ENCODE data around the gene ACOT4.
"Not testable (repeated sequence)": the region's sequence is repeated elsewhere in the genome, so short reads cannot be mapped to it uniquely, and the experiment has no call there.

Gene ACOT4, protein sequence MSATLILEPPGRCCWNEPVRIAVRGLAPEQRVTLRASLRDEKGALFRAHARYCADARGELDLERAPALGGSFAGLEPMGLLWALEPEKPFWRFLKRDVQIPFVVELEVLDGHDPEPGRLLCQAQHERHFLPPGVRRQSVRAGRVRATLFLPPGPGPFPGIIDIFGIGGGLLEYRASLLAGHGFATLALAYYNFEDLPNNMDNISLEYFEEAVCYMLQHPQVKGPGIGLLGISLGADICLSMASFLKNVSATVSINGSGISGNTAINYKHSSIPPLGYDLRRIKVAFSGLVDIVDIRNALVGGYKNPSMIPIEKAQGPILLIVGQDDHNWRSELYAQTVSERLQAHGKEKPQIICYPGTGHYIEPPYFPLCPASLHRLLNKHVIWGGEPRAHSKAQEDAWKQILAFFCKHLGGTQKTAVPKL

DNA sequence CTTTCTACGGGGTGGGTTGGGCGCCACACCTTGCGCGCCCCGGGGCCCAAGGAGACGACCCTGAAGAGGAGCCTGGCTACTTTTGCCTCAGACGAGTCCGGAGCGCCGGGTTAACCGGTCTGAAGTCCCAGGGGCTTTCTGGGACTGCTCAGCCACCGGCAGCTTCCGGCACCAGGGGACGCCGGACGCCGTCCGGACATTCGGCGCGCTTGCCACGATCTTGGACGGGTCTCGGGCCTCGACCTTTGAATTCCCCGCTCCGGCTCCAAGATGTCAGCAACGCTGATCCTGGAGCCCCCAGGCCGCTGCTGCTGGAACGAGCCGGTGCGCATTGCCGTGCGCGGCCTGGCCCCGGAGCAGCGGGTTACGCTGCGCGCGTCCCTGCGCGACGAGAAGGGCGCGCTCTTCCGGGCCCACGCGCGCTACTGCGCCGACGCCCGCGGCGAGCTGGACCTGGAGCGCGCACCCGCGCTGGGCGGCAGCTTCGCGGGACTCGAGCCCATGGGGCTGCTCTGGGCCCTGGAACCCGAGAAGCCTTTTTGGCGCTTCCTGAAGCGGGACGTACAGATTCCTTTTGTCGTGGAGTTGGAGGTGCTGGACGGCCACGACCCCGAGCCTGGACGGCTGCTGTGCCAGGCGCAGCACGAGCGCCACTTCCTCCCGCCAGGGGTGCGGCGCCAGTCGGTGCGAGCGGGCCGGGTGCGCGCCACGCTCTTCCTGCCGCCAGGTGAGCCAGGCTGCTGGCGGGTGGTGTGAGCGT lies at the start of gene ACOT4:
ACOT4 (plus strand) TSS at position 184 of the 760 bp plus-strand sequence; CDS start at position 271, 87 bp downstream.
- no peak within 1 kb of the TSS for H3K27ac Mint-ChIP-seq
- H3K27me3 Mint-ChIP-seq (ENCODE audit: low read depth) = peaks cover 22% of the 10 kb centered on the region
- H3K9me3 Mint-ChIP-seq = no peaks in the 10 kb centered on the region
- H3K4me1 Mint-ChIP-seq (ENCODE audit: low read depth) = peaks cover 10% of the 10 kb centered on the region
- no peaks in the 10 kb centered on the region for H3K36me3 Mint-ChIP-seq (ENCODE audit: low read depth)
- peak within 1 kb of the TSS; percentile 65 for H3K4me3 Mint-ChIP-seq

DNA sequence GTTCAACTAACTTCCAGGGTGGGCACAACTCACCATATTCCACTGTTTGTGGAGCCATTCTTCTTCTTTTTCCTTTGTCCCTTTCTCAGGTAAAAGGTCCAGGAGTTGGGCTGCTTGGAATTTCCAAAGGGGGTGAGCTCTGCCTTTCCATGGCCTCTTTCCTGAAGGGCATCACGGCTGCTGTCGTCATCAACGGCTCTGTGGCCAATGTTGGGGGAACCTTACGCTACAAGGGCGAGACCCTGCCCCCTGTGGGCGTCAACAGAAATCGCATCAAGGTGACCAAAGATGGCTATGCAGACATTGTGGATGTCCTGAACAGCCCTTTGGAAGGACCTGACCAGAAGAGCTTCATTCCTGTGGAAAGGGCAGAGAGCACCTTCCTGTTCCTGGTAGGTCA lies 48.7 kb upstream of the ACOT4 start:
- not testable (repeated sequence) for H3K4me1 Mint-ChIP-seq (ENCODE audit: low read depth); H3K27ac Mint-ChIP-seq; H3K27me3 Mint-ChIP-seq (ENCODE audit: low read depth); H3K9me3 Mint-ChIP-seq; H3K4me3 Mint-ChIP-seq; H3K36me3 Mint-ChIP-seq (ENCODE audit: low read depth)

DNA sequence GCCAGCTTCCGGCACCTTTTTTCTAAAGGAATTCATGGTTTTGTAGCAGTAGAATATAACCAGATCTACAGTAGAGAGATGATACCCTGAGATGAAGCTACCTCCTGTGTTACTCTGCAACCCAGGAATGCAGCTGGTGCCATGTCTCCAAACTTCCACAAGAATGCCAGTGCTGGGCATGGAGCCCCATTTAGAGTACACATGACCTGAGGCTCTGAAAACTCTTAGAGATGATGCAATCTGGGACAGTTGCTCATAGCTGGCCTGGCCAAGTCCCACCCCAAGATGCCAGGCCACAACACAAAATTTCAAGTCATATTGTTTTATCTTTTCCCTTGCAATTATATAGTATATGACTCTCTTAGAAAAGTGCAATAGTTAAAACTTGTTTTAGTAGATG lies 46.3 kb upstream of the ACOT4 start:
- not testable (repeated sequence) for H3K27ac Mint-ChIP-seq; H3K4me3 Mint-ChIP-seq; H3K9me3 Mint-ChIP-seq; H3K36me3 Mint-ChIP-seq (ENCODE audit: low read depth); H3K27me3 Mint-ChIP-seq (ENCODE audit: low read depth); H3K4me1 Mint-ChIP-seq (ENCODE audit: low read depth)

DNA sequence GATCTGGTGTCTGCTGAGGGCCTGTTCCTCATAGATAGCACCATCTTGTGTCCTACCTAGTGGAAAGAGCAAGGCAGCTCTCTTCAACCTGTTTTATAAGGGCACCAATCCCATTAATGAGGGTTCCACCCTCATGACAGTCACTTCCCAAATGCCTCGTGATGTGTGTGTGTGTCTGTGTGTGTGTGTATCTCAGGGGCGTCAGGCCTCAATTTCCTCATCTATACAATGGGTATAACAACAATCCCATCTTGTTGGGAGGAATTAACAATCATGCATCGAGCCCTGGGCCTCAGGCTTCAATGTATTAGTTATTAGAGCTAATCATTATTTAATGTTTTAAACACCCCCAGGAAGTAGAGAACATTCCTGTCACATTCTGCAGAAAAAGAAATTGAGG lies 42.6 kb upstream of the ACOT4 start:
- H3K27me3 Mint-ChIP-seq (ENCODE audit: low read depth); H3K27ac Mint-ChIP-seq; H3K9me3 Mint-ChIP-seq; H3K4me3 Mint-ChIP-seq; H3K4me1 Mint-ChIP-seq (ENCODE audit: low read depth); H3K36me3 Mint-ChIP-seq (ENCODE audit: low read depth): not testable (repeated sequence)

DNA sequence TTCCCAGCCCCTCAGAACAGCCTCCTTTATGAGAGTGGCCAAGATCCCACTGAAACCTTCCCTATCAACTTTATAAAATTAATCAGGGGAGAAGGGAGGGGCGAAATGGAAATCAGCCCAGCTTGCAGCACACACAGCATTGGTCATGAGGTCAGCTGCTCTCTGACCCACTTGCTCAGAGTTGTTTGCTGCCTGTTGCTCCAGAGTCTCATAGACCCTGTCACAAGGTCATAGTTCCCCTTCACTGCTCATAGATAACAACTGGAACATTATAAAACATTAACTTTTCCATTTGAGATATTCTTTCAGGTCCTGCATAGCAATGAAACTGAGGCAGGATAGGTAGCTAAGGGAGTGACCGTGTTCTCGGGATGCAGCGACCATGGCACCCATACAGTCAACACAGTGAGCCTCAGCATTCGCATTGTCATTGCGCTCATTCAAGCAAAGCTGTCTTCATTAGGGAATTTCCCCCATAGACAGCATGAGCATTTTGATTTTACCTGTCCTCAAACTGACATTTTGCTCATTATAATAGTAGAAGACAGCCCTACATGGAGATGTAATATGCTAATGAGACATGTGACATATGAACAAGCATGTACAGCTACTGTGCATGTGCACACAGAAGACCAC lies 41.7 kb upstream of the ACOT4 start:
- not testable (repeated sequence) for H3K27ac Mint-ChIP-seq; H3K9me3 Mint-ChIP-seq; H3K4me3 Mint-ChIP-seq; H3K4me1 Mint-ChIP-seq (ENCODE audit: low read depth); H3K27me3 Mint-ChIP-seq (ENCODE audit: low read depth); H3K36me3 Mint-ChIP-seq (ENCODE audit: low read depth)

DNA sequence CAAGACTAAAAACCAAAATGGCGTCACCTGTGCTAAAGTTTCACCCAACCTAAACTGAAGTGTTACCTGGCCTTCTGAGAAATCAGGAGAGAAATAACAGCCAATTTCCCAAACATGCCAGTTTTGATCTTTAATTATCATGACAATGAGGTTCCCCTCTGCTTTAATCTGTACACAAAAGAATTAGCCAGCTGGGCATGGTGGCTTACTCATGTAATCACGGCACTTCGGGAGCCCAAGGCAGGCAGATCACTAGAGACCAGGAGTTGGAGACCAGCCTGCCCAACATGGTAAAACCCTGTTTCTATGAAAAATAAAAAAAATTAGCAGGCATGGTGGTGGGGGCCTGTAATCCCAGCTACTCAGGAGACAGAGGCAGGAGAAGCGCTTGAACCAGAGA lies 37.8 kb upstream of the ACOT4 start:
- Mint-ChIP-seq H3K27ac (no peak overlapping the region), H3K36me3 (ENCODE audit: low read depth) (no peaks in the 10 kb centered on the region), H3K9me3 (no peaks in the 10 kb centered on the region), H3K4me3 (no peak overlapping the region), H3K4me1 (ENCODE audit: low read depth) (no peaks in the 10 kb centered on the region), H3K27me3 (ENCODE audit: low read depth) (no peaks in the 10 kb centered on the region)

DNA sequence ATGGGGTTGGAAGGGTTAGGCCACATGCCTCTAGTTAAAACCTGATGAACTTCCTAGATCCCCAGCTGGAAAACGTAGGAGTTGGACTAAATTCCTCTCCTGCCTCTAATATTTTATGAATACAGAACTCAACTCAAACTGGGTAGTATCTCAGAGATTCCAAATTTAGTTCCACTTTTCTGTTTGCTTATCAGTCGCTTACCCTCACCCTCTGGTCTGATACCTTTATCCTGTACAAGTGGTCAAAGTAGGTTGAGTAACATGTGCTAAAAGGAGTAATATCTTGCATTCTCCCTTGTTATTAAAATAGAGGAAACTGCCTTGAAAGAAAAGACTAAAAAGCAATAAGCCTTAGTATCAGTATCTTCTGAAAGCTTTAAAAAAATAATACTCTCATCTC lies 34.5 kb upstream of the ACOT4 start:
- not testable (repeated sequence) for H3K9me3 Mint-ChIP-seq; H3K4me3 Mint-ChIP-seq; H3K36me3 Mint-ChIP-seq (ENCODE audit: low read depth); H3K27ac Mint-ChIP-seq; H3K27me3 Mint-ChIP-seq (ENCODE audit: low read depth); H3K4me1 Mint-ChIP-seq (ENCODE audit: low read depth)

DNA sequence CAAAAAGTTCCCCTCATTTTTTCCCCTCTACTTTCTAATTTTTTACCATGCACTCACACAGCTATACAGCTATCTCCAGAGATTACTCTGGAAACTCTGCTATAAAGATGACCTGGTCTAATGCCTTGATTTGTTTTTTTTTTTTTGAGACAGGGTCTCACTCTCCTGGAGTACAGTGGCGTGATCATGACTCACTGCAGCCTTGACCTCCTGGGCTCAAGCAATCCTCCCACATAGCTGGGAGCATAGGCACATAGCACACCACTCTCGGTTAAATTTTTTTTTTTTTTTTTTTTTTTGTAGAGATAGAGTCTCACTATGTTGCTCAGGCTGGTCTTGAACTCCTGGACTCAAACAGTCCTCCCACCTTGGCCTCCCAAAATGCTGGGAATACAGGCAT lies 33.4 kb upstream of the ACOT4 start:
- not testable (repeated sequence) for H3K27me3 Mint-ChIP-seq (ENCODE audit: low read depth); H3K27ac Mint-ChIP-seq; H3K4me3 Mint-ChIP-seq; H3K36me3 Mint-ChIP-seq (ENCODE audit: low read depth); H3K4me1 Mint-ChIP-seq (ENCODE audit: low read depth)
- peaks cover 13% of the 10 kb centered on the region for H3K9me3 Mint-ChIP-seq

DNA sequence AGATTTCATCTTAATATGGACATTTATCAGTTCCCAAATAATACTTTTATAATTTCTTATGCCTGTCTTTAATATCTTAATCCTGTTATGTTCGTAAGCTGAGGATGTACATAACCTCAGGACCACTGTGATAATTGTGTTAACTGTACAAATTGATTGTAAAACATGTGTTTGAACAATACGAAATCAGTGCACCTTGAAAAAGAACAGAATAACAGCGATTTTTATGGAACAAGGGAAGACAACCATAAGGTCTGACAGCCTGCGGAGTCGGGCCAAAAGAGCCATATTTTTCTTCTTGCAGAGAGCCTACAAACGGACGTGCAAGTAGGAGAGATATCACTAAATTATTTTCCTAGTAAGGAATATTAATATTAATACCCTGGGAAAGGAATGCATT lies 29.4 kb upstream of the ACOT4 start:
- peaks cover 13% of the 10 kb centered on the region for H3K9me3 Mint-ChIP-seq
- H3K27ac Mint-ChIP-seq; H3K27me3 Mint-ChIP-seq (ENCODE audit: low read depth); H3K4me3 Mint-ChIP-seq; H3K4me1 Mint-ChIP-seq (ENCODE audit: low read depth): not testable (repeated sequence)
- H3K36me3 Mint-ChIP-seq (ENCODE audit: low read depth) = peaks cover 12% of the 10 kb centered on the region

DNA sequence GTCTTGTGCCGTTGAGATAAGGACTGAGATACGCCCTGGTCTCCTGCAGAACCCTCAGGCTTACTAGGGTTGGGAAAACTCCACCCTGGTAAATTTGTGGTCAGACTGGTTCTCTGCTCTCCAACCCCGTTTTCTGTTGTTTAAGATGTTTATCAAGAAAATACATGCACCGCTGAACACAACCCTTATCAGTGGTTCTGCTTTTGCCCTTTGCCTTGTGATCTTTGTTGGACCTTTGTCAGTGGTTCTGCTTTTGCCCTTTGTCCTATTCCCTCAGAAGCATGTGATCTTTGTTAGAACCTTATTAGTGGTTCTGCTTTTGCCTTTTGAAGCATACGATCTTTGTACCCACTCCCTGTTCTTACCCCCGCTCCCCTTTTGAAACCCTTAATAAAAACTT lies 29.0 kb upstream of the ACOT4 start:
- H3K4me1 Mint-ChIP-seq (ENCODE audit: low read depth) = peaks cover 11% of the 10 kb centered on the region
- not testable (repeated sequence) for H3K27ac Mint-ChIP-seq; H3K4me3 Mint-ChIP-seq; H3K27me3 Mint-ChIP-seq (ENCODE audit: low read depth)
- peaks cover 16% of the 10 kb centered on the region for H3K36me3 Mint-ChIP-seq (ENCODE audit: low read depth)
- peaks cover 13% of the 10 kb centered on the region for H3K9me3 Mint-ChIP-seq

DNA sequence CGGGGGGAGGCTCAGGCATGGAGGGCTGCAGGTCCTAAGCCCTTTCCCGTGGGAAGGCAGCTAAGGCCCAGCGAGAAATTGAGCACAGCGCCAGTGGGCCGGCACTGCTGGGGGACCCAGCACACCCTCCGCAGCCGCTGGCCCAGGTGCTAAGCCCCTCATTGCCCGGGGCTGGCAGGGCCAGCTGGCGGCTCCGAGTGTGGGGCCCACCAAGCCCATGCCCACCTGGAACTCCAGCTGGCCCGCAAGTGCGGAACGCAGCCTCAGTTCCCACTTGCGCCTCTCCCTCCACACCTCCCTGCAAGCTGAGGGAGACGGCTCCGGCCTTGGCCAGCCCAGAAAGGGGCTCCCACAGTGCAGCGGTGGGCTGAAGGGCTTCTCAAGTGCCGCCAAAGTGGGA lies 25.2 kb upstream of the ACOT4 start:
- Mint-ChIP-seq H3K36me3 (ENCODE audit: low read depth) (peaks cover 17% of the 10 kb centered on the region), H3K4me1 (ENCODE audit: low read depth) (peaks cover 32% of the 10 kb centered on the region), H3K9me3 (peaks cover 13% of the 10 kb centered on the region)
- not testable (repeated sequence) for H3K27me3 Mint-ChIP-seq (ENCODE audit: low read depth); H3K27ac Mint-ChIP-seq; H3K4me3 Mint-ChIP-seq

DNA sequence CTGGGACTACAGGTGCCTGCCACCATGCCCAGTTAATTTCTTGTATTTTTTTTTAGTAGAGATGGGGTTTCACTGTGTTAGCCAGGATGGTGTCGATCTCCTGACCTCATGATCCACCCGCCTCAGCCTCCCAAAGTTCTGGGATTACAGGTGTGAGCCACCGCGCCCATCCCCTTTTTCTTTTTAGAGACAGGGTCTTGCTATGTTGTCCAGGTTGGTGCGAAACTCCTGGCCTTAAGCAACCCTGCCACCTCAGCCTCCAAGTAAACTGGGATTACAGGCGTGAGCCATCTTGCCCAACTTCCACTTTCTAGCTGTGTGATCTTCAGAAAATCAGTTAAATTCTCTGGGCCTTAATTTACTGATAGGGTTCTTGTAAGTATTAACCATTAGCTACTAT lies 24.7 kb upstream of the ACOT4 start:
- not testable (repeated sequence) for H3K9me3 Mint-ChIP-seq; H3K27ac Mint-ChIP-seq; H3K27me3 Mint-ChIP-seq (ENCODE audit: low read depth); H3K4me3 Mint-ChIP-seq
- H3K36me3 Mint-ChIP-seq (ENCODE audit: low read depth) = peaks cover 17% of the 10 kb centered on the region
- H3K4me1 Mint-ChIP-seq (ENCODE audit: low read depth) = peaks cover 32% of the 10 kb centered on the region

DNA sequence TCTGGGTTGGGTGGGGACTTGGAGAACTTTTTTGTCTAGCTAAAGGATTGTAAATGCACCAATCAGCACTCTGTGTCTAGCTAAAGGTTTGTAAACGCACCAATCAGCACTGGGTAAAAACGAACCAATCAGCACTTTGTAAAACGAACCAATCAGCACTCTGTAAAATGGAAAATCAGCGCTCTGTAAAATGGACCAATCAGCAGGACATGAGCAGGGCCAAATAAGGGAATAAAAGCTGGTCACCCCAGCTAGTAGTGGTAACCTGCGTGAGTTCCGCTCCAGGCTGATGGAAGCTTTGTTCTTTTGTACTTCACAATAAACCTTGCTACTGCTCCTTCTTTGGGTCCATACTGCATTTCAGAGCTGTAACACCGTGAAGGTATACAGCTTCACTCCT lies 24.3 kb upstream of the ACOT4 start:
- peaks cover 20% of the 10 kb centered on the region for H3K36me3 Mint-ChIP-seq (ENCODE audit: low read depth)
- H3K4me3 Mint-ChIP-seq = peak overlapping the region; percentile 91
- H3K9me3 Mint-ChIP-seq = peaks cover 6% of the 10 kb centered on the region
- peaks cover 32% of the 10 kb centered on the region for H3K4me1 Mint-ChIP-seq (ENCODE audit: low read depth)
- no peaks in the 10 kb centered on the region for H3K27me3 Mint-ChIP-seq (ENCODE audit: low read depth)
- no peak overlapping the region for H3K27ac Mint-ChIP-seq

DNA sequence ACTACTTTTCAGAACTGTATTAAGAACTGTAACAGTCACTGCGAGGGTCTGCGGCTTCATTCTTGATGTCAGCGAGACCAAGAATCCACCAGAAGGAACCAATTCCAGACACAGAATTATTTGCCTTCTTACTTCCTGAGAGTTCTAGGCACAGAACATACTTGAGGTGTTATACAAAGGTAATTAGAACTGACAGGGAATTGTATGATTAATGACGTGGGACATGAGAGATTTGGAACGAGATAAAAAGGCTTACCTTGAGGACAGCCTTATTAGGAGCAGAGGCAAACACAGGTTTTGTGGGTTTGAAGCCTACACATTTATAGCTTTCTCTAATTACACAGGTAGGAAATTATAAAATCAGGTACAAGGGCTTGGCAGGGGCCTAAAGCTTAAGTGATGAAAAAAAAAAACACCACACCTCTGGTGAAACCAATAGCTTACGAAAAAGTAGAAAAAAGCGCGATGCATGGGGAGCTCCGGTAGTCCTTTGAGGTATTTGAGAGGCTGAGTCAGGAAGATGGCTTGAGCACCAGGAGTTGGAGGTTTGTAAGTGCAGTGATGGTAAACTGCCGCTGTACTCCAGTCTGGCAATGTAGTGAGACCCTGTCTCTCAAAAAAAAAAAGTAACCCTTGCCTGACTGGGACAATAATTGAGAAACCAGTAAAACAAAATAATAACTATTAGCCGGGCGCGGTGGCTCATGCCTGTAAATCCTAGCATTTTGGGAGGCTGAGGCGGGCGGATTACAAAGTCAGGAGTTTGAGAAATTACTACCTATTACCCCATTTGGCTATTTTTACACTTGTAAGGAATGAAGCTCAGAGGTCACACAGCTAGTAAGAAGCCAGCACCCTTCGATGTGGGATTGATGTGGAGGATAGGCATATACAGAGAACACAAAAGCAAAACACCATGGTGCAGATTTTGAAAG lies 23.5 kb upstream of the ACOT4 start:
- no peaks in the 10 kb centered on the region for H3K9me3 Mint-ChIP-seq
- H3K4me3 Mint-ChIP-seq = peak overlapping the region; percentile 91
- H3K27me3 Mint-ChIP-seq (ENCODE audit: low read depth) = no peaks in the 10 kb centered on the region
- peaks cover 21% of the 10 kb centered on the region for H3K36me3 Mint-ChIP-seq (ENCODE audit: low read depth)
- peak overlapping the region; percentile 92 for H3K27ac Mint-ChIP-seq
- H3K4me1 Mint-ChIP-seq (ENCODE audit: low read depth) = peaks cover 32% of the 10 kb centered on the region
